Activated CD8-positive, alpha-beta T cell treated with anti-CD3 and anti-CD28 coated beads for 36 hours (primary cell): Measurements from ENCODE around the gene MYO5B. TPM values are rescaled to one million over a fixed set of nuclear protein-coding genes. Genes with fewer than 3 reads are reported as not detected.
"Not testable (repeated sequence)": the region's sequence is repeated elsewhere in the genome, so short reads cannot be mapped to it uniquely, and the experiment has no call there.

ENCODE experiments used
- ATAC-seq: fragments of 200-7000 bp; cut with Tn5 transposase; one replicate; pipeline ENCODE4 v1.10.0; 2021; ENCODE audit warnings: mild to moderate bottlenecking, moderate library complexity
- CTCF ChIA-PET: fragments of 350-600 bp; sonication (Branson Sonifier 250); formaldehyde crosslinking; loops from one replicate; lab custom pipeline; 2021; ENCODE audit warnings: antibody characterized with exemption; lab: Charles Lee
- POLR2A ChIA-PET: fragments of 350-600 bp; sonication (Branson Sonifier 250); formaldehyde crosslinking; loops from one replicate; lab custom pipeline; 2021; ENCODE audit warnings: antibody characterized with exemption; lab: Charles Lee
- DNase-seq: peaks from one replicate; pipeline ENCODE4 v3.0.0-alpha.2; 2020
- H3K27ac Mint-ChIP-seq: one replicate; pipeline ENCODE4 v1.8.0; 2021; ENCODE audit warnings: mild to moderate bottlenecking, mixed read lengths
- H3K27me3 Mint-ChIP-seq: one replicate; pipeline ENCODE4 v1.8.0; 2021; ENCODE audit warnings: mixed read lengths
- H3K36me3 Mint-ChIP-seq: one replicate; pipeline ENCODE4 v1.8.0; 2021; ENCODE audit warnings: low read depth, mixed read lengths
- H3K4me1 Mint-ChIP-seq: one replicate; pipeline ENCODE4 v1.8.0; 2021; ENCODE audit warnings: low read depth, mixed read lengths
- H3K4me3 Mint-ChIP-seq: one replicate; pipeline ENCODE4 v1.8.0; 2021; ENCODE audit warnings: mild to moderate bottlenecking, moderate library complexity, mixed read lengths
- H3K9me3 Mint-ChIP-seq: one replicate; pipeline ENCODE4 v1.8.0; 2021; ENCODE audit warnings: mixed read lengths
- intact Hi-C: fragments of 100-400 bp; cut with micrococcal nuclease; formaldehyde crosslinking; loops from one replicate; pipeline ENCODE4 v1.10.0; 2022
- total RNA-seq, 2 experiments: library from RNA; stranded (reverse); gene quantifications; one replicate each; pipeline ENCODE4 v1.2.3, GENCODE V29; 2021
- TF ChIP-seq, protein P1 (sequence below): fragments of 200-600 bp; IDR thresholded peaks from one replicate; pipeline ENCODE4 v1.8.0; 2022; ENCODE audit warnings: antibody characterized with exemption, mild to moderate bottlenecking

The MYO5B gene
- total RNA-seq, 2 experiments from 2014 or later: 0.09 TPM; not detected in 1

DNA sequence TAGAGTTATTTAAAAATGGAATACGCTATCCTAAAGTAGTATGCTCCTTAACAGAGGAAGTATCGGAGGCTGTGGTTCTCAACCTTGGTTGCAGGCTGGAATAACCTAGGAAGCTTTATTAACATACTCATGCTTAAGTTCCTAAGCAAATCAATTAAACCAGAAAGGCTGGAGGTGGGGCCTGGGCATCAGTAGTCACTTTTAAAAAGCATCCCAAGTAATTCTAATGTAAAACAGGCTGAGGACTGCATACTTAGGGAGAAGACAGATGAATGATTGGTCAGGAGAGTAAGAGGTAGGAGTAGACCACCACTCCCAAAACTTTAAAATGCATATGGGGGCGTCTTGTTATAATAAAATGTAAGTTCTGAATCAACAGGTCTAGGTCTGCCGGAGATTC lies 396.9 kb downstream of the MYO5B start:
- Mint-ChIP-seq H3K36me3 (peaks cover 36% of the 10 kb centered on the region), H3K9me3 (no peaks in the 10 kb centered on the region), H3K27me3 (no peaks in the 10 kb centered on the region), H3K4me3 (no peak overlapping the region), H3K27ac (no peak overlapping the region), H3K4me1 (peaks cover 16% of the 10 kb centered on the region)
- ChIA-PET CTCF (interaction anchor here (1.3 kb wide), 1 partner anchor 9 kb away, joined by 3 read pairs; no protein-coding TSS in a partner anchor), POLR2A (no interaction called here)
- DNase-seq (no peak), ATAC-seq (no peak)
- intact Hi-C loops: no loop called here
- TF ChIP-seq, protein P1, sequence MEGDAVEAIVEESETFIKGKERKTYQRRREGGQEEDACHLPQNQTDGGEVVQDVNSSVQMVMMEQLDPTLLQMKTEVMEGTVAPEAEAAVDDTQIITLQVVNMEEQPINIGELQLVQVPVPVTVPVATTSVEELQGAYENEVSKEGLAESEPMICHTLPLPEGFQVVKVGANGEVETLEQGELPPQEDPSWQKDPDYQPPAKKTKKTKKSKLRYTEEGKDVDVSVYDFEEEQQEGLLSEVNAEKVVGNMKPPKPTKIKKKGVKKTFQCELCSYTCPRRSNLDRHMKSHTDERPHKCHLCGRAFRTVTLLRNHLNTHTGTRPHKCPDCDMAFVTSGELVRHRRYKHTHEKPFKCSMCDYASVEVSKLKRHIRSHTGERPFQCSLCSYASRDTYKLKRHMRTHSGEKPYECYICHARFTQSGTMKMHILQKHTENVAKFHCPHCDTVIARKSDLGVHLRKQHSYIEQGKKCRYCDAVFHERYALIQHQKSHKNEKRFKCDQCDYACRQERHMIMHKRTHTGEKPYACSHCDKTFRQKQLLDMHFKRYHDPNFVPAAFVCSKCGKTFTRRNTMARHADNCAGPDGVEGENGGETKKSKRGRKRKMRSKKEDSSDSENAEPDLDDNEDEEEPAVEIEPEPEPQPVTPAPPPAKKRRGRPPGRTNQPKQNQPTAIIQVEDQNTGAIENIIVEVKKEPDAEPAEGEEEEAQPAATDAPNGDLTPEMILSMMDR: no peak

DNA sequence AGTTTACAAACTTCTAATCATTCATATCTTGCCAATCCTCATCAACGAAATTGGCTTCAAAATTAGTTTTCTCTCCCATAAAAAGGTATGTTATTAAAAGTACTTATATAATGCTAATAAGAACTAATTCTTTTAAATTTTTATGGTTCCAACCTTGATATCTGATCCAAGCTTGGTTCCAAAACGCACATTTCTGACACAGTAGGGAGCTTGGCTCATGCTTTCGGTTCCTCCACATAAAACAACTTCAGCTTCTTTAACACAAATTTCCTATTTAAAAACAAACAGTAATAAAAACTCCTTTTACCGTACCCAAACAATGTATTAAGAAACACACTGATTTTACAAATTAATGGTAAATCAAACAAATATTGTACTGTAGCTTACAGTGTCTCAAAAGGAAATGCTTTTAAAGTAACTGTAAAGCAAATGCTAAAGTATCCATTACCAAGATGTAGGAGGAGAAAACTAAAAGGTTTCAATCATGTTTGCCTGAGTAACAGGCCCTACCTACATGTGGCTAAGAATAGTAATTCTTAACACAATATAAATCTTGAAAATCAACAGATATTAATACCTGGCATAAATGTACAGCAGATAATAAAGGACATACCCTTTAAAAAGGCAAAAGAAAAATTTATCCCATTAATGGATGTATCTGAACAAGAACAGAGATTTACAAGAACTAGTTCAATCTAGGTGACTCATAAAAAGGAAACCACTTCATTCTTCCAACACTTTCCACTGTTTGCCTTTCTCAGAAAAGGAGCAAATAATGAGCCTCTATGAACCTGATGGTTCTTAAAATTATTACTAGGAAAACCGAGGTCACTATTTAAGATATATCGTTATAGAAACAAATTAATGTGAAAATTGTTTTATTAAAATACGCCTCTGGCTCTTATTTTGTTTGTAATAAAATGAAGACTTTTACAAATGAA lies 399.1 kb downstream of the MYO5B start:
- intact Hi-C loops: no loop called here
- Mint-ChIP-seq H3K27ac (peak overlapping the region; percentile 74), H3K36me3 (peaks cover 41% of the 10 kb centered on the region), H3K9me3 (no peaks in the 10 kb centered on the region), H3K4me3 (no peak overlapping the region), H3K4me1 (peaks cover 16% of the 10 kb centered on the region), H3K27me3 (no peaks in the 10 kb centered on the region)
- ChIA-PET POLR2A (interaction anchor here (0.6 kb wide), 1 partner anchor 115 kb away, joined by 4 read pairs; no protein-coding TSS in a partner anchor), CTCF (no interaction called here)
- no peak for DNase-seq
- TF ChIP-seq, protein P1: no peak
- ATAC-seq: no peak

DNA sequence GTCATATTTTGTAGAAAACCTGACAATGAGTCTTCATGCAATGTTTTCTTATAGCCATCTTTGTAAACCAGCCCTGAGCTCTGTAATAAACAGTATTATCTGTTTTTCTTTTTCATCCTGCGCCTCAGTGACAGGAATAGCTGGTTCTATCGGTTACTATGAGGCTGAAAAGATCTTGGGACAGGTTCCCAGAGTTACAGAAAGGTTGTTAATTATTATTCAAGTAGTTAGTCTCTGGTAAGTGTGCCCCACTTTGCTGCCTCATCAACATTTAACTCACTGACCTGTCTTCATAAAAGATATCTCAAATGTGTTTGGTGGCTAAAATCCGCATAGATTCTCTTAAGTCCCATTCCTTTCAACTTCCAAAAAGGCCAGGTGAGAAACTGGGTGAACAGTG lies 400.2 kb downstream of the MYO5B start:
- DNase-seq: no peak
- CTCF ChIA-PET: interaction anchor here (1.1 kb wide), 1 partner anchor 64 kb away, joined by 3 read pairs; no protein-coding TSS in a partner anchor
- peaks cover 46% of the 10 kb centered on the region for H3K36me3 Mint-ChIP-seq

DNA sequence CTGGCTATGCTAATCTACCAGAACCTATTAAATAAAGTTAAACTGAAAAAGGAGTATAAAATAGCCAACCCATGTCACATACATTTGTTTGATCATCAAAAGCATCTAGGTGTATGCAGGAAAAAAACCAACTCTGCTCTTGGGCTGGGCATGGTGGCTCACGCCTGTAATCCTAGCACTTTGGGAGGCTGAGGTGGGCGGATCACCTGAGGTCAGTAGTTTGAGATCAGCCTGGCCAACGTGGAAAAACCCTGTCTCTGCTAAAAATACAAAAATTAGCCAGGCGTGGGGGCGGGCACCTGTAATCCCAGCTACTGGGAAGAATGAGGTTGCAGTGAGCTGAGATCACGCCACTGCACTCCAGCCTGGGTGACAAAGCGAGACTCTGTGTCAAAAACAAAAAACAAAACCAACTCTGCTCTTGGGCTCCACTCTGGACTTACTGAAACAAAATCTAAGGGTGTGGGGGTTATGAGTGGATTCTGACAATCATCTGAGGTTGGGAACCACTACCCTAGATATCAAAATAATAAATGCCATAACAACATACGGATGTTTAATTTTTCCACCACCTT lies 405.3 kb downstream of the MYO5B start:
- peak overlapping the region; percentile 49 for H3K27ac Mint-ChIP-seq
- H3K27me3 Mint-ChIP-seq, H3K9me3 Mint-ChIP-seq, POLR2A ChIA-PET, H3K4me3 Mint-ChIP-seq: not testable (repeated sequence)
- intact Hi-C loops: loop anchor here (10.0 kb wide), 1 partner anchor 65 kb away; no protein-coding TSS in a partner anchor
- peaks cover 42% of the 10 kb centered on the region for H3K4me1 Mint-ChIP-seq
- peaks cover 61% of the 10 kb centered on the region for H3K36me3 Mint-ChIP-seq
- ATAC-seq (peak; percentile 43), DNase-seq (peak; percentile 42)
- CTCF ChIA-PET: interaction anchor here (1.0 to 1.6 kb wide), 2 partner anchors 9 to 316 kb away, joined by 3 read pairs; no protein-coding TSS in a partner anchor

More for the DNA sequence above, 400.2 kb downstream of the MYO5B start:
- TF ChIP-seq, protein P1: no peak
- Mint-ChIP-seq H3K27ac (peak overlapping the region; percentile 28), H3K4me1 (peaks cover 22% of the 10 kb centered on the region), H3K27me3 (no peaks in the 10 kb centered on the region), H3K9me3 (peaks cover 1% of the 10 kb centered on the region), H3K4me3 (no peak overlapping the region)
- intact Hi-C loops: no loop called here
- ATAC-seq: no peak
- POLR2A ChIA-PET: interaction anchor here (0.6 to 0.9 kb wide), 2 partner anchors 18 to 116 kb away, joined by 3 to 4 read pairs; no protein-coding TSS in a partner anchor

DNA sequence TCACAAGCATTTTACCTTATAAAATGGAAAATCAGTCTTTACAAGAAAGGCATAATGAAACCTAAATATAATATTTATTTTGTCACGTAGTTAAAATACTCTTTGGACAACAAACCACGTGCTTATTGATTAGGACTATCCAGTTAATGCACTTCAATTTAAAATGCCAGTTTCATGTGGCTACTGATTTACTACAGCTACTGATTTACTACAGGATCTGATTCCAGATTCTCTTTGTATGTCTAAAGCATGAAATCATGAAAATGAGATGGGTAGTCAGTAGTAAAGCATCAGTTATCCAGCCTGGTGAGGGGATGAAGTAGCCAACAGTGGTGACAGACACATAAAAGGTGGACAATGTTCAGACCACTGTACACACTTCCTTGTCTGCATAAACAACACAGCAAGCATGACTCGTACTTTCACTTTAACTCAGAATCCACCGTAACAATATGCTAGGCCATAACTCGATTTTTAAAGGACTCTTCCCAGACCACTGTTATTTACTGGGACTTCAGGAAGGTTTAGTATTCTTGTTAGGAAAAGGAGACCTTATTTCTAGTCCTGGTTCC lies 406.5 kb downstream of the MYO5B start:
- no peaks in the 10 kb centered on the region for H3K27me3 Mint-ChIP-seq
- ChIA-PET POLR2A (no interaction called here), CTCF (interaction anchor here (1.6 kb wide), 1 partner anchor 10 kb away, joined by 3 read pairs; no protein-coding TSS in a partner anchor)
- intact Hi-C loops: loop anchor here (10.0 kb wide), 1 partner anchor 66 kb away; no protein-coding TSS in a partner anchor
- peaks cover 65% of the 10 kb centered on the region for H3K36me3 Mint-ChIP-seq
- peaks cover 1% of the 10 kb centered on the region for H3K9me3 Mint-ChIP-seq
- peak; percentile 72 for ATAC-seq
- H3K27ac Mint-ChIP-seq: peak overlapping the region; percentile 58
- peaks cover 46% of the 10 kb centered on the region for H3K4me1 Mint-ChIP-seq
- no peak for DNase-seq
- H3K4me3 Mint-ChIP-seq: peak overlapping the region; percentile 2
- TF ChIP-seq, protein P1: no peak
